WTC11 (cell line): ENCODE results near the gene RAX2. TPM values are rescaled to one million over a fixed set of nuclear protein-coding genes. Genes with fewer than 3 reads are reported as not detected.

Experiments
- ATAC-seq: fragments of 200-7000 bp; cut with Tn5 transposase; 2 replicates; pipeline ENCODE4 v1.10.0; 2021; ENCODE audit warnings: mild to moderate bottlenecking, moderate library complexity
- Bru-seq: library from RNA; stranded (reverse); fragments of 400-500 nt; gene quantifications from one replicate; lab custom pipeline; 2021; lab: Mats Ljungman, UMichigan
- CTCF ChIA-PET: fragments of 300-600 bp; sonication (Branson Sonifier 250); formaldehyde crosslinking; loops from one replicate; lab custom pipeline; 2021; ENCODE audit warnings: antibody characterized with exemption; lab: Charles Lee
- POLR2A ChIA-PET: fragments of 350-600 bp; sonication (Branson Sonifier 250); formaldehyde crosslinking; loops from one replicate; lab custom pipeline; 2021; ENCODE audit warnings: antibody characterized with exemption; lab: Charles Lee
- DNase-seq: peaks from one replicate; pipeline ENCODE4 v3.0.0; 2021; ENCODE audit warnings: low spot score
- H3K27ac Mint-ChIP-seq: 2 replicates; pipeline ENCODE4 v1.8.0; 2021; ENCODE audit warnings: mixed read lengths
- H3K27me3 Mint-ChIP-seq: 2 replicates; pipeline ENCODE4 v1.8.0; 2021; ENCODE audit warnings: low read depth, mild to moderate bottlenecking, moderate library complexity, mixed read lengths
- H3K36me3 Mint-ChIP-seq: 2 replicates; pipeline ENCODE4 v1.8.0; 2021; ENCODE audit warnings: mixed read lengths
- H3K4me1 Mint-ChIP-seq: 2 replicates; pipeline ENCODE4 v1.8.0; 2022; ENCODE audit warnings: mixed read lengths
- H3K4me3 Mint-ChIP-seq: 2 replicates; pipeline ENCODE4 v1.8.0; 2021; ENCODE audit warnings: mild to moderate bottlenecking, moderate library complexity, mixed read lengths
- H3K9me3 Mint-ChIP-seq: 2 replicates; pipeline ENCODE4 v1.8.0; 2021; ENCODE audit warnings: mixed read lengths
- AFF4 ChIP-seq: sonication (generic); formaldehyde crosslinking; IDR thresholded peaks from 2 replicates; pipeline ENCODE4 v1.8.1; 2023; ENCODE audit warnings: mild to moderate bottlenecking, missing genetic modification reagents, borderline replicate concordance
- ELF4 ChIP-seq: sonication (generic); formaldehyde crosslinking; IDR thresholded peaks from 2 replicates; pipeline ENCODE4 v1.8.1; 2022; ENCODE audit warnings: low read depth, mild to moderate bottlenecking, moderate library complexity, missing genetic modification reagents
- GABPB1 ChIP-seq: sonication (generic); formaldehyde crosslinking; IDR thresholded peaks from 2 replicates; pipeline ENCODE4 v1.8.1; 2023; ENCODE audit warnings: mild to moderate bottlenecking, missing genetic modification reagents
- HMGXB4 ChIP-seq: sonication (generic); formaldehyde crosslinking; IDR thresholded peaks from 2 replicates; pipeline ENCODE4 v1.8.1; 2023; ENCODE audit warnings: mild to moderate bottlenecking, moderate library complexity, missing genetic modification reagents
- MXD4 ChIP-seq: fragments of 250-450 bp; sonication (Bioruptor Pico); IDR thresholded peaks from 2 replicates; pipeline ENCODE4 v1.8.0; 2021; ENCODE audit warnings: mild to moderate bottlenecking, moderate library complexity, borderline replicate concordance
- PRRX2 ChIP-seq: fragments of 250-450 bp; sonication (Bioruptor Pico); IDR thresholded peaks from 2 replicates; pipeline ENCODE4 v1.8.0; 2021; ENCODE audit warnings: mild to moderate bottlenecking
- RORB ChIP-seq: fragments of 250-450 bp; sonication (Bioruptor Pico); IDR thresholded peaks from 2 replicates; pipeline ENCODE4 v1.9.0; 2021; ENCODE audit warnings: mild to moderate bottlenecking
- SMAD3 ChIP-seq: sonication (generic); formaldehyde crosslinking; IDR thresholded peaks from 2 replicates; pipeline ENCODE4 v1.8.0; 2022; ENCODE audit warnings: missing genetic modification reagents, mild to moderate bottlenecking, borderline replicate concordance
- SMAD4 ChIP-seq: sonication (generic); formaldehyde crosslinking; IDR thresholded peaks from 2 replicates; pipeline ENCODE4 v1.8.0; 2022; ENCODE audit warnings: mild to moderate bottlenecking, missing genetic modification reagents
- TP53 ChIP-seq: sonication (generic); formaldehyde crosslinking; IDR thresholded peaks from 2 replicates; pipeline ENCODE4 v1.8.1; 2023; ENCODE audit warnings: mild to moderate bottlenecking, missing genetic modification reagents
- USF1 ChIP-seq: sonication (generic); formaldehyde crosslinking; IDR thresholded peaks from 2 replicates; pipeline ENCODE4 v1.8.0; 2022; ENCODE audit warnings: mild to moderate bottlenecking, missing genetic modification reagents
- USF2 ChIP-seq: sonication (generic); formaldehyde crosslinking; IDR thresholded peaks from 2 replicates; pipeline ENCODE4 v1.8.1; 2023; ENCODE audit warnings: mild to moderate bottlenecking, missing genetic modification reagents, moderate library complexity
- ZNF121 ChIP-seq: sonication (generic); formaldehyde crosslinking; IDR thresholded peaks from 2 replicates; pipeline ENCODE4 v1.8.0; 2023; ENCODE audit warnings: missing genetic modification reagents
- ZNF138 ChIP-seq: sonication (generic); formaldehyde crosslinking; conservative IDR thresholded peaks from 2 replicates; pipeline ENCODE4 v1.8.1; 2022; ENCODE audit warnings: mild to moderate bottlenecking, moderate library complexity, missing genetic modification reagents
- ZNF396 ChIP-seq: fragments of 250-450 bp; sonication (Bioruptor Pico); IDR thresholded peaks from 2 replicates; pipeline ENCODE4 v1.8.0; 2021; ENCODE audit warnings: mild to moderate bottlenecking, moderate library complexity, borderline replicate concordance
- ZNF416 ChIP-seq: fragments of 250-450 bp; sonication (Bioruptor Pico); IDR thresholded peaks from 2 replicates; pipeline ENCODE4 v1.9.0; 2021; ENCODE audit warnings: mild to moderate bottlenecking, inconsistent platforms
- ZNF425 ChIP-seq: fragments of 250-450 bp; sonication (Bioruptor Pico); conservative IDR thresholded peaks from 2 replicates; pipeline ENCODE4 v1.9.0; 2021; ENCODE audit warnings: mild to moderate bottlenecking
- long read RNA-seq, 3 experiments: library from RNA in 1 of 3; library from capped mRNA in 1 of 3; library from polyadenylated mRNA in 1 of 3; unstranded in 2 of 3; stranded (forward) in 1 of 3; transcript quantifications; one replicate each; pipeline ENCODE4 v2.0.0, GENCODE V29; 2021
- total RNA-seq: library from RNA; stranded (reverse); gene quantifications from 3 replicates; pipeline ENCODE4 v1.2.3, GENCODE V29; 2021
- TF ChIP-seq, protein P1 (sequence below): sonication (generic); formaldehyde crosslinking; IDR thresholded peaks from 2 replicates; pipeline ENCODE4 v1.8.1; 2023; ENCODE audit warnings: mild to moderate bottlenecking, missing genetic modification reagents
- TF ChIP-seq, protein P2 (sequence below): sonication (generic); formaldehyde crosslinking; IDR thresholded peaks from 2 replicates; pipeline ENCODE4 v1.8.1; 2022; ENCODE audit warnings: low read depth, mild to moderate bottlenecking, moderate library complexity, missing genetic modification reagents, borderline replicate concordance

Gene RAX2
- total RNA-seq = 0.09 TPM in 1 of 3 replicates, not detected in the others
- not detected for Bru-seq, nascent RNA
- long read RNA-seq, experiment 1 = 0 reads
- long read RNA-seq, experiment 2 = 0 reads
- long read RNA-seq, experiment 3 = 0 reads

- Mint-ChIP-seq H3K4me1 (peaks cover 5% of the 10 kb centered on the region), H3K27ac (peak within 1 kb of the TSS; percentile 28), H3K27me3 (no peaks in the 10 kb centered on the region), H3K9me3 (no peaks in the 10 kb centered on the region), H3K4me3 (no peak within 1 kb of the TSS), H3K36me3 (no peaks in the 10 kb centered on the region)
- TF ChIP-seq ZNF138 (CRISPR knock-in tag) (no peak), AFF4 (CRISPR knock-in tag) (no peak)
- ChIA-PET CTCF (interaction anchor here (1.0 to 1.4 kb wide), 2 partner anchors 12 to 50 kb away, joined by 3 to 4 read pairs; no protein-coding TSS in a partner anchor), POLR2A (interaction anchor here (0.6 to 1.2 kb wide), 2 partner anchors 9 to 817 kb away, joined by 3 read pairs; partner anchors contain the start of gene MRPL54)
- ATAC-seq = no peak
- DNase-seq = no peak
Observed at GRCh38 chr19:3771906-3772455, at the start of gene RAX2. Gene RAX2, minus strand, starts transcription at chr19:3772228. Its CDS starts 486 bp downstream, at chr19:3771742.

- no peaks in the 10 kb centered on the region for H3K36me3 Mint-ChIP-seq
- H3K4me3 Mint-ChIP-seq = no peak overlapping the region
- ATAC-seq (no peak), DNase-seq (no peak)
- no peaks in the 10 kb centered on the region for H3K4me1 Mint-ChIP-seq
- POLR2A ChIA-PET = no interaction called here
- TF ChIP-seq SMAD3 (no peak), USF2 (CRISPR knock-in tag) (no peak), GABPB1 (CRISPR knock-in tag) (no peak), ZNF416 (no peak), TP53 (CRISPR knock-in tag) (no peak), ELF4 (CRISPR knock-in tag) (no peak)
- TF ChIP-seq, protein P1, sequence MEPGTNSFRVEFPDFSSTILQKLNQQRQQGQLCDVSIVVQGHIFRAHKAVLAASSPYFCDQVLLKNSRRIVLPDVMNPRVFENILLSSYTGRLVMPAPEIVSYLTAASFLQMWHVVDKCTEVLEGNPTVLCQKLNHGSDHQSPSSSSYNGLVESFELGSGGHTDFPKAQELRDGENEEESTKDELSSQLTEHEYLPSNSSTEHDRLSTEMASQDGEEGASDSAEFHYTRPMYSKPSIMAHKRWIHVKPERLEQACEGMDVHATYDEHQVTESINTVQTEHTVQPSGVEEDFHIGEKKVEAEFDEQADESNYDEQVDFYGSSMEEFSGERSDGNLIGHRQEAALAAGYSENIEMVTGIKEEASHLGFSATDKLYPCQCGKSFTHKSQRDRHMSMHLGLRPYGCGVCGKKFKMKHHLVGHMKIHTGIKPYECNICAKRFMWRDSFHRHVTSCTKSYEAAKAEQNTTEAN (CRISPR knock-in tag) = no peak
- peaks cover 5% of the 10 kb centered on the region; the same call in 1 of the 2 replicates for H3K27me3 Mint-ChIP-seq
- CTCF ChIA-PET = interaction anchor here (1.3 to 2.6 kb wide), 7 partner anchors 10 to 59 kb away, joined by 4 to 24 read pairs (median 9); partner anchors contain the start of genes APBA3 and MRPL54
- no peak overlapping the region for H3K27ac Mint-ChIP-seq
- H3K9me3 Mint-ChIP-seq = no peaks in the 10 kb centered on the region
Observed at GRCh38 chr19:3821156-3821555, 49.1 kb upstream of the RAX2 start.

DNA sequence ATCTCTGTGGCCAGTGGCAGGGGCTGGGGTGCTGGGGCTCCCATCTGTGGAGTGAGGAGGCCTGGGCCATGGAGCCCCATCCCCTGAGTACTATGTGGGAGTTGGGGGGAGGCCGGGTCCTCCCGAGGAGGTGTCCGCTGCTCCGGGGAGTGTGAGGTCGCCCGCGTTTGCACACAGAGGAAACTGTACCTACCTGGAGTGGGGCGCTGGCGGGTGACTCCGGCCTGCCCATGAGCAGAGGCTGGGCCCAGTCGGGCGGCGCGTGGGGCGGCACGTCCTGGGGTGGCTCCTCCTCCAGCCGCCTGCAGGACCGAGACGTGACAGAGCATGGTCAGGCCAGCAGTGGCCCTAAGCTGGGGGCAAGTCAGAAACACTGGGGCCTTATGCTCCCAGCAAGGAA, 48.0 kb upstream of the RAX2 start:
- Mint-ChIP-seq H3K36me3 (no peaks in the 10 kb centered on the region), H3K27me3 (peaks cover 5% of the 10 kb centered on the region; the same call in 1 of the 2 replicates), H3K4me1 (no peaks in the 10 kb centered on the region), H3K27ac (no peak overlapping the region), H3K9me3 (no peaks in the 10 kb centered on the region), H3K4me3 (no peak overlapping the region)
- ChIA-PET POLR2A (no interaction called here), CTCF (interaction anchor here (1.6 kb wide), 1 partner anchor 320 kb away, joined by 4 read pairs; no protein-coding TSS in a partner anchor)
- ATAC-seq = no peak
- DNase-seq = no peak
- TF ChIP-seq ZNF425 (CRISPR knock-in tag) = no peak
- TF ChIP-seq HMGXB4 (CRISPR knock-in tag) = no peak
- no peak for TF ChIP-seq USF1 (CRISPR knock-in tag)
- TF ChIP-seq RORB (CRISPR knock-in tag) = no peak
- TF ChIP-seq ZNF121 (CRISPR knock-in tag) = no peak
- no peak for TF ChIP-seq ZNF396 (CRISPR knock-in tag)
- TF ChIP-seq, protein P2, sequence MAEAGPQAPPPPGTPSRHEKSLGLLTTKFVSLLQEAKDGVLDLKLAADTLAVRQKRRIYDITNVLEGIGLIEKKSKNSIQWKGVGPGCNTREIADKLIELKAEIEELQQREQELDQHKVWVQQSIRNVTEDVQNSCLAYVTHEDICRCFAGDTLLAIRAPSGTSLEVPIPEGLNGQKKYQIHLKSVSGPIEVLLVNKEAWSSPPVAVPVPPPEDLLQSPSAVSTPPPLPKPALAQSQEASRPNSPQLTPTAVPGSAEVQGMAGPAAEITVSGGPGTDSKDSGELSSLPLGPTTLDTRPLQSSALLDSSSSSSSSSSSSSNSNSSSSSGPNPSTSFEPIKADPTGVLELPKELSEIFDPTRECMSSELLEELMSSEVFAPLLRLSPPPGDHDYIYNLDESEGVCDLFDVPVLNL = no peak
- TF ChIP-seq MXD4 (CRISPR knock-in tag) = no peak
- no peak for TF ChIP-seq PRRX2 (CRISPR knock-in tag)
- no peak for TF ChIP-seq SMAD4
